HG03521 (cell line): ENCODE measurements around the gene EDRF1.

Experiments used
- ATAC-seq: cut with Tn5 transposase; IDR thresholded peaks from one replicate; pipeline ENCODE4 v1.9.1; 2021; ENCODE audit warnings: mild to moderate bottlenecking, moderate library complexity; ENCODE audit not compliant: unreplicated experiment

The EDRF1 gene

DNA sequence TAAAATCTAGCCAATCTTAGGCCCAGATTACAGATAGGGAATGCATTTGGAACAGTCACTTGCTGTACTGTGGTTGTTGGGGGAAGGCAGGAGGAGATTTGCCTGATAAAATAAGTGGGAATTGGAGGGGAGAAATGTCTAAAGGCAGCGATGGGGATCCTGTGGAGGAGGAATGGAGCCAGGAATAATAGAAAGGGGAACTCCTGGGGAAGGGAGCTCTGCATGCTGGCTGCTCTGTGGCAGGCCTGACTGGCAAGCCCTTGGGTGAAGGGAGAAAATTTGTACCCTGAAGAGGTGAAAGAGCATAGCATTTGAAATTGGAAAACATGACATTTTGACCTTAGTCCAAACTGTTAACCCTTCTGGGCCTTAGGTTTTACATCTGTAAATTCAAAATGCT lies 42.5 kb downstream of the EDRF1 start:
- no peak for ATAC-seq

DNA sequence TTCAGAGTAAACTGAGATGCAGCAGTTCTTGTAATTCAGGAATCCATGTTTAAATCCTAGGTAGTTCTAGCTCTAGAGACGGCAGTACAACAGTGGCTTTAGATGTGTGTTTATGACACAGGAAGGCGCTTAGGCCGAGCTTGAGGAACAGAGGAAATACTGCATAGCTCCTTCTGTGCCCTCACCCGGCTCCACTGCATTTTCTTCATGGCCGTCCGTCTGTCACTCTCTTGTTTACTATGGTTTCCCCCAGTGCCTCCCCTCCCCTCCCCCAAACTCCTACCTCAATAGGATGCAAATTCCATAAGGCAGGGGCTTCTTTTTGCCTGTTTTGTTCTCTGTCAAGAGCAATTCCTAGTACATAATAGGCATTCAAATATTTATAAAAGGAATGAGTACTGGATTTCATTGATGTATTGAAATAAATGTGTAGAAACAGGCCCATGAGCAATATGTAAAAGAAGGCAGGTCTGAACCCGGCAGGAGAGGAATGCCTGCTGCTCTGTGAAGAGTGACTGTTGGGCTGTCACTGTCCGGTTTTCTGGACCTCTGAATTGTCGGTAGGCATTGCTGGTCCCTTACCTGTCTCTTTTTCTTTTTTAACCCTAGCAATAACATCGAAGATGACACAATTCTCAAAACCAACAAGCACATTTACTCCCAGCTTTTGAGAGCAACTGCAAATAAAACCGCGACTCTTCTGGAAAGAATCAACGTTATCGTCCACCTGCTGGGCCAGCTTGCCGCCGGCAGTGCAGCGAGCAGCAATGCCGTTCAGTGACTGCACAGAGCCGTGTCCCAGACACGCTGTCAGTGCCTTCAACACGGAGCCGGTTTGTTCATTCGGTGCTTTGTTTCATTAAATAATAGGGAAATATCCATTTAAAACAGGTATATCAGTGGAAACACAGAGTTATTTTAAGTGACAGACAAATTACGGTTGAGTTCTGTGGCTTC lies 43.5 kb downstream of the EDRF1 start:
- ATAC-seq: no peak

DNA sequence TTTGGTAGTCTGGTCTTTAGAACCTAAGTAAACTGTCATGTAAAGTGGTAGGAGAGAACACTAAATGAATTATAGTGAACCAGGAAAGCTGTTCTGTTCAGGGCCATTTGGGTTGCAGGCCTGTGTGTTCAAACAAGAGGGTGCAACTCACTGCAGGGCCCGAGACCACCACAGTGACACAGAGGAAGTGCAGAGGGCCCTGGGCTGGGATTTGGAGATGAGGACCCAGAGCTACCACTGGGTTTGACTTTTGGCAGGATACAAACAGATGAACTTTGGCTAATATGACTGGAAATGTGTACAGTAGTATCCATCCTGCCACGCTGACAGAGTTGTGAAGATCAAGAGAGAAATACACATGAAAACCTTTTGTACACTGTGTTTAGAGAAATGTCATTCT lies 46.3 kb downstream of the EDRF1 start:
- no peak for ATAC-seq

GRCh38 chr10:125766511-125766910 lies 47.0 kb downstream of the EDRF1 start:
- no peak for ATAC-seq

DNA sequence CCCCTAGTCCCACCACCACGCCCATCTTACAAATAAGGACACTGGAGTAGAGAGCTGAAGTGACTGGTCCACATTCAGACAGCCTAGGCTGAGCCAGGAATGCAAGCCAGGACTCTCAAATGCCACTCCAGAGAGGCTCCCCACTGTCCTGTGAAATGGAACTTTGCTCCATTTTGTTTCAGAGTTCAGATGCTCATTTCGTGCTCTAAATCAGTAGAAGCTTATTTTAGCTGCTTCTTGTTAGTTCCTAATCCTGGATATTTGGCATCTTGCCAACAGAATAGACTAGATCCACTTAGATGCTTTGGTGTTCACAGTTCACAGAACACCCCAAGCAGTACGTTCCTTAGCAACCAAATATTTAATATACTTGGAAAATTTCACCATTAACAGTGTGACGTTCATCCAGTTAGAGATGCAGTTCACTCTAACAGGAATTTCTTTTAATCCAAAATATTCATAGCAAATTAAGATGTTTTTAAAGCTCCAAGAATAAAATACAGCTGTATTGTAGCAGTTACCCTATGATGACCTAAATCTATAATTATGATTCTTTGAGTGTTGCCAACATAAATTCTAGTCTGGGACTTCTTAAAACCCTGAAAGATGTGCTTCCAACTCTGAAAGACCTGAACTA lies 48.8 kb downstream of the EDRF1 start:
- no peak for ATAC-seq

DNA sequence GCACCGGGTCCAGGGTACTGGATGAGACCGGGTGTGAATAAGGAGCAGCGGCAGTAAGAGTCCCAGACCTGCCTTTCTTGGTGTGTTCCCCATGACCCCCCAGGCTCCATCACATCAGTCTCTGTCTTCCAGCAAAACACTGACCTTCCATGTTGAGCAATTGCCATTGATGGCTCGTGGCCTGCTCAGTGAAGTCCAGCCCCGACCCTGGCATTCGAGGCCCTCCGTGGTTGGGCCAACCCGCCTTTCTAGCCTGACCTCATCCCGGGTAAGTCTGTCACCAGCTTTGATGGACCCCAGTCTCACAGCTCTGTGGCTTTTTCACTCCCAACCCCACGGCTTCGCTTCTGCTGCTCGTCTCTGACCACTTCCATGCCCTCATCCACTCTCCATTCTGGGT lies 49.7 kb downstream of the EDRF1 start:
- ATAC-seq: no peak

DNA sequence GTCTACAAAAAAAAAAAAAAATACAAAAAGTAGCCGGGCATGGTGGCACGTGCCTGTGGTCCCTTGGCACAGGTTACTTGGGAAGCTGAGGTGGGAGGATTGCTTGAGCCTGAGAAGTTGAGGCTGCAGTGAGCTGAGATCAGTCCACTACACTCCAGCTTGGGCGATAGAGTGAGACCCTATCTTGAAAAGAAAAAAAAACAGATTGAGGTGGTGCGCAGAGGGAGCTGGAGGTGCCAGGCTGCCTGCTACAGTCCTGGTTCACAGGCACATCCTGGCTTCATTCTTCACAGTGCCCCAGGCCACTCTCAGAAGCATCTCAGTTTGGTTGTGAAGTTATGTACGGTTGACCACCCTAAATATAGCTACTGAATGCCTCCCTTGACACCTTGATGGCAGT lies 51.3 kb downstream of the EDRF1 start:
- no peak for ATAC-seq

DNA sequence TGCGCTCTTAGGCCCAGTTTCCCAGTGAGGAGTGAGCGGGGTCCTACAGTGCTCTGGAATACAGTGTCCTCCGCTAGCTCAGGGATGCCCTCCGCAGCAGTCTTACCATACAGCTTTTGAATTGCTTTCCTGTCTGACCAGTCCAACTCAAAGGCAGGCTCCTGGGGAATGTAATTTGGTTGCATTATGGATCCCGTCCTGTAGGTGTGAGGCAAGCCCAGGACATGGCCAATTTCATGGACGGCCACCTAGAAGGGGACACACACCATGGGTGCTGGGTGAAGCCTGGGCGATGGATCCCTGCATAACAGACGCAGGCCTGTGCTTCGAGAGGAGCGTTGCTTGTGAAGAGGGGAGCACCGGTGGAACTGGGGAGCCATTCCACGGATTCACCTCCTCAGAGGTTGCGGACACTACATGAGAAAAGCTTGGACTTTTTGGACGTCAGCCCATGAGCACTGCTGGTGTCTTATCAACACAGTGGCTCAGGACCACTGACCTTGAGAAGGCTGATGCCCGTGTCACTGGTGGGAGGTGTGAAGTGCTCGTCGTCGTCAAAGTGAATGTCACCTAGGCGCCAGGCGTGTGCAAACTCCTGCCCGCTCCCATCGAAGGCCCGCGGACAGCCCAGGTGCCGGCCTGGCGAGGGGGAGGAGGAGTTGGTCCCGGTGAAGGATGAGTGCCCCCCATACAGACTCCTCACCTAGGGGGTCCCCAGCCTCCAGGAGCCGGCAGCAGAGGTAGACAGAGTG lies 52.8 kb downstream of the EDRF1 start:
- no peak for ATAC-seq

GRCh38 chr10:125772864-125773180 lies 53.3 kb downstream of the EDRF1 start:
- no peak for ATAC-seq

- no peak for ATAC-seq
These were observed 54.4 kb downstream of the EDRF1 start for GRCh38 chr10:125773687-125774543.

- ATAC-seq: no peak
These were observed 55.2 kb downstream of the EDRF1 start for GRCh38 chr10:125774581-125775191.

DNA sequence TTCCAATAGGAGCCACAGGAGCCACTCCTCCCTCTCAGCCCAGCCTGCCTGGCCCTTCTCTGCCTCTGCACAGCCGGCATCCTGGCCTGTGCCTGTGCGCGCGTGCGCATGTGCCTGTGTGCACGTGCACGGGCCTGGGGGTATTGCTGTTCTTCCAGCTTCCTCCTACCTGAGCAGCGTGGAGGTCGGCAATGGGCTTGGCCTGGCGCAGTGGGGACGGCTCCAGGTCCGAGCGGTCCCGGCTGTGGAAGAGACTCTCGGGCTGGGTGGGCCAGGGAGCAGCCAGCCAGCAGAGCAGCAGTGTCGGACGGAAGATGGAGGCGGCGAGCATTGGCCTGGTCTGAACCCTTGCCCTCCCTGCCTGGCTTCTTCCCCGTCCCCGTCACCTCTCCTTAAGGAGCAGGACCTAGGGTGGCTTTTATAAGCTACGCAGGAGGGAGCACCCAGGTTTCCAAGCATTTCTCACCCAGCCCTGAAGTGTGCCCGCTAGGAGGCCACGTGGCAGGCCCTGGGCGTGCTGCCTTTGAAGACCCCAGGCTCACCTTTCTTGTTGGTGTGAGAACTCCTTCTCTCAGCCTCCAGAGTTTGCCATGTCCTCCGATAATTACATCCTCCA lies 56.1 kb downstream of the EDRF1 start, which contains the start of gene MMP21:
Gene MMP21, minus strand, starts transcription at position 331 of the 616 bp plus-strand sequence. Its CDS starts 0 bp downstream, at position 331.
- no peak for ATAC-seq

DNA sequence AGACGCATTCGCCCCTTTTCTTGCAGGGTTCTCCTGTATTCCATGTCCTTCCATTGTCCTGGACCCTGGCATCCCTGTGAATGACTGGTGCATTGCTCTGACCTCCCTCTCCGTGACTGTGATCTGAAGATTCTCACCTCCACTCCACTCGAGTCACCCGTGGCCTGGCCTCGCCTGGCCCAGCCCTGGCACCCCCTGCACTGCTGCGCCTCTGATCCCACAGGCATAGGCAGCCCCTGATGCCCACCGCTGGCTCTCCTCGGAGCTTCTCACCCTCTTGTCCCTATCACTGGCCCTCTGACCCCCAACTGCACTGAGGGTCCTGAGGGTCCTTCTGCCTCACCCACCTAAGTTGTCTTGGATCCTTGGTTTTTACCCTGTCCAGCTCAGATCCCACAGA lies 58.3 kb downstream of the EDRF1 start:
- no peak for ATAC-seq

DNA sequence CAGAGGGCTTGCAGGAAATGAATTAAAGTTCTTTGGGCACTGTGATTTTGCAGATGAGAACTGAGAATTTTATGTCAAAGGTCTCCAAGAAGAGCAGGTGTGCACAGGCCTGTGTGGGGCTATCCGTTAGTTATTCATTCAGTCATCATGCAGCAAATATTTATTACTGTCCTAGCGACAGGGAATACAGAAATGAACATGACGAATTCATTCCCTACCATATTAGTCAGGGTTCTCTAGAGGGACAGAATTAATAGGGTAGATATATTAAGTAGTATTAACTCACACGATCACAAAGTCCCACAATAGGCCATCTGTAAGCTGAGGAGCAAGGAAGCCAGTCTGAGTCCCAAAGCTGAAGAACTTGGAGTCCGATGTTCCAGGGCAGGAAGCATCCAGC lies 59.0 kb downstream of the EDRF1 start:
- no peak for ATAC-seq

- ATAC-seq: no peak
These were observed 60.2 kb downstream of the EDRF1 start for GRCh38 chr10:125779403-125780327.

GRCh38 chr10:125781374-125781773 lies 61.9 kb downstream of the EDRF1 start:
- ATAC-seq: no peak

DNA sequence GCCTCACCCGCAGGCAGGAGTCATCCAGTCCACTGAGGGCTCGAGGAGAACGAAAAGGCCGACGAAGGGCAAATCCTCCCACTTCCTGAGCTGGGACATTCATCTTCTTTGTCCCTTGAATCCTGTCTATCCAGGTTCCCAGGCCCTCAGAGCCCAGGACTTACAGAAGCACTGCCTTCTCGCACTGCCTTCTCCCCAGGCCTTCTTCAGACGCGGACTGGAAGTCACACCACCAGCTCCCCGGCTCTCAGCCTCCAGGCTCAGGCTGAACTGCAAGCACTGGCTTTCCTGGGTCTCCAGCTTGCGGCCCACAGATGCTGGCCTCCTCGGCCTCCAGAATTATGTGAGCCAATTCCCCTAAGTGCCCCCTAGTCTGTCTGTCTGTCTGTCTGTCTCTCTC lies 62.5 kb downstream of the EDRF1 start:
- ATAC-seq: no peak

- ATAC-seq: no peak
These were observed 63.1 kb downstream of the EDRF1 start for GRCh38 chr10:125782616-125783015.

- no peak for ATAC-seq
These were observed 63.9 kb downstream of the EDRF1 start for GRCh38 chr10:125783408-125783807.
